Measurements from ENCODE around the gene BLID. TPM values are rescaled to one million over a fixed set of nuclear protein-coding genes. Genes with fewer than 3 reads are reported as not detected.

The BLID gene
- total RNA-seq, 4 donors from 2014 or later = not detected

DNA sequence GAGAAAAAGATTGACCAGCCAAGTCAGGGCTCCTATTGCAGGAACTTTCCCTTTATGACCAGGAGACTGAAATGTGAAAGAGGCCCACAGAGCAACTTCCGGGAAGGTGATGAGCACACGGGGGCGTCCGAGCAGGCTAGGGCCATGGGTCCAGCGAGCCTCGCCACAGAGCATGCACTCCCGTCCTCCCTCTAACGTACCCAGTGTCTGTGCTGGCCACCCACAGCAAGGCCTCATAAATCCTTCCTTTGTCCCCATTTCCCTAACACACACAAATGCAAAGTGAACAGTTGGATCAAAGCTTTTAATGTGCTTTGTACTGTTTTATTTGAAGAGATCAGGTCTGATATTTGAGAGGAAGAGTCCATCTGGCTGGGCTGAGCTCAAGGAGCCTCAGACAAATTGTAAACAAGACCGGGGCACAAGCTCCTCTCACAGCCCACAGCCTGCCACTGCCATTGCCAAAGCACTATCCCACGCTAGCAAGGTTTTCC is 44.3 kb downstream of the BLID start:
- H3K4me3 ChIP-seq = no peak overlapping the region
- no peaks in the 10 kb centered on the region for H3K36me3 ChIP-seq
- no peaks in the 10 kb centered on the region for H3K9me3 ChIP-seq
- H3K4me1 ChIP-seq = no peaks in the 10 kb centered on the region
- 89% methylated on average over 10 of the region's 10 CpGs for WGBS
- TF ChIP-seq EP300 (IDR thresholded peaks at IDR 0.05) (no peak), POLR2AphosphoS5 (IDR thresholded peaks at IDR 0.05) (no peak), POLR2A (IDR thresholded peaks at IDR 0.05) (no peak)
- DNase-seq (ENCODE audit: low spot score in 2 of 2) = no peak
- no peak overlapping the region for H3K27ac ChIP-seq
- no peaks in the 10 kb centered on the region for H3K27me3 ChIP-seq

DNA sequence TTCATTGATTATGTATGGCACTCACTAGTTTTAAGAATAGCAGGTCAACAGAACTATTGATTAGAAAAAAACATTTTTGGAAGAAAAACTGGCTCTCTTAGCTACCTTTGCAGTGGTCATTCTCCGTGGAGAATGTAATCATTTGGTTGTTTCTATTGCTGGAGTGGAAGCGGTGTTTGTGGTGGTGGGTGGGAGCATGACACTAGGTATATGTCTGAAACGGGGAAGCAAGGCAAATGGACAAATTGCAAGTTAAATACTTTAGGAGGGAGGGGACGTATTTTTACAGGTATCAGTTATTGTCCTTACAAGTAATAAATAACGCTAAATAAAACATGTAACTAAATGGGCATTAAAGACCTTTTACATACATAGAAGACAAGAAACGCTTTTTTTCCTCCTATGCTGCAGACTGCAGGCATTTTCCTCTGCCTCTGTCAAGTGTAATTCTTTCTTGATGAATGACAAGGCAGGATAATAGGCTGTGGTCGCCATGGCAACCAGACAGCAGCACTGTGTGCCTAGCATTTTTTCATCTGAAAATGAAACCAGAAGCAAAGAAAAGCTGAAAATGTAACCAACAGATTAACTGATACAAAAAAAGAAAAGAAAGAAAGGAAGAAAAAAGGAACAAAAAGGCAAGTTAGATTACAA is 46.2 kb downstream of the BLID start:
- TF ChIP-seq EP300 (IDR thresholded peaks at IDR 0.05) (no peak), POLR2A (IDR thresholded peaks at IDR 0.05) (no peak), POLR2AphosphoS5 (IDR thresholded peaks at IDR 0.05) (no peak)
- TF ChIP-seq, protein P1, sequence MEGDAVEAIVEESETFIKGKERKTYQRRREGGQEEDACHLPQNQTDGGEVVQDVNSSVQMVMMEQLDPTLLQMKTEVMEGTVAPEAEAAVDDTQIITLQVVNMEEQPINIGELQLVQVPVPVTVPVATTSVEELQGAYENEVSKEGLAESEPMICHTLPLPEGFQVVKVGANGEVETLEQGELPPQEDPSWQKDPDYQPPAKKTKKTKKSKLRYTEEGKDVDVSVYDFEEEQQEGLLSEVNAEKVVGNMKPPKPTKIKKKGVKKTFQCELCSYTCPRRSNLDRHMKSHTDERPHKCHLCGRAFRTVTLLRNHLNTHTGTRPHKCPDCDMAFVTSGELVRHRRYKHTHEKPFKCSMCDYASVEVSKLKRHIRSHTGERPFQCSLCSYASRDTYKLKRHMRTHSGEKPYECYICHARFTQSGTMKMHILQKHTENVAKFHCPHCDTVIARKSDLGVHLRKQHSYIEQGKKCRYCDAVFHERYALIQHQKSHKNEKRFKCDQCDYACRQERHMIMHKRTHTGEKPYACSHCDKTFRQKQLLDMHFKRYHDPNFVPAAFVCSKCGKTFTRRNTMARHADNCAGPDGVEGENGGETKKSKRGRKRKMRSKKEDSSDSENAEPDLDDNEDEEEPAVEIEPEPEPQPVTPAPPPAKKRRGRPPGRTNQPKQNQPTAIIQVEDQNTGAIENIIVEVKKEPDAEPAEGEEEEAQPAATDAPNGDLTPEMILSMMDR (IDR thresholded peaks at IDR 0.05) = no peak
- Histone ChIP-seq H3K36me3 (no peaks in the 10 kb centered on the region), H3K27me3 (peaks cover 6% of the 10 kb centered on the region), H3K9me3 (no peaks in the 10 kb centered on the region), H3K4me1 (no peaks in the 10 kb centered on the region), H3K4me3 (no peak overlapping the region), H3K27ac (no peak overlapping the region)
- peak in 1 of 2 donors; percentile 71 for DNase-seq (ENCODE audit: low spot score in 2 of 2)
- WGBS = 41% methylated on average over 7 of the region's 7 CpGs

DNA sequence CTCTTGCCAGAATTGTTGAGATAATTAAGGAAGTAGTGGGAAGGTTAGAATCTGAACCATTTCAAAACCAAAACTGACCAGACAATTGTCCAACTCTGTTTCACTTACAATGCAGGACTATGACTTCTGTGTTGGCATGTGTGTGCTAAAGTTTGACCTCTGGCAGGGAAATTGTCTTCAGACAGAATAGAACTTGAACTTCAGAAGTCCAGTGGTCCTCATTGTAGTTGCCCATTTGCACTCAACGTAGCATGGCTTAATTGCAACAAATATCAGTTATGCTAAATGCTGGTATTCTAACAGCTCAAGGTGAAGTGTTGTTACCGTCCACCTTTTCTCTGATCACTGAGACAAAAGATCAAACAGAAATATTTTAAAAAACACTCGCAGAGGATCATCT is 47.2 kb downstream of the BLID start:
- Histone ChIP-seq H3K4me1 (no peaks in the 10 kb centered on the region), H3K4me3 (no peak overlapping the region), H3K36me3 (no peaks in the 10 kb centered on the region), H3K27ac (no peak overlapping the region), H3K27me3 (peaks cover 6% of the 10 kb centered on the region), H3K9me3 (no peaks in the 10 kb centered on the region)
- TF ChIP-seq EP300 (IDR thresholded peaks at IDR 0.05) (no peak), POLR2AphosphoS5 (IDR thresholded peaks at IDR 0.05) (no peak), POLR2A (IDR thresholded peaks at IDR 0.05) (no peak)
- TF ChIP-seq, protein P1 (IDR thresholded peaks at IDR 0.05) = no peak
- DNase-seq (ENCODE audit: low spot score in 2 of 2) = no peak
- 75% methylated on average over 3 of the region's 3 CpGs for WGBS

DNA sequence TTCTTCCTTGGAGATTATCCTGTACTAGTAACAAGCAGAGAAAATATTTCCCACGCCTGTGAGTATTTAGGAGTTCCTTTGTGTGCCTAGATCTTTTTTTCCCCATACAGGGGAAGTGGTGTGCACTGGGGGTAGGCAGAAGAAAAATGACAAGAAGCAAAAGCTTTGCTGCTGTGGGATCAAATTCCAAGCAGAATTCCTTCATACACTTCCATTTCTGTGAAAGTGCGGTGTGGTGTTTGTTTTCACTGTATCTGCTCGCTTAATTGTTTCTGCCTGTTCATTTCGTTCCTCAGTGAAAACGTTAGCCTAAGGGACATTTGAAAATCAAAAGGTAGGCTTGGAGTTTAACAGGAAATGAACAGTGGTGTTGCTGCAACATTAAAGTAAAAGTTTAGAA is 47.9 kb downstream of the BLID start:
- TF ChIP-seq, protein P1 (IDR thresholded peaks at IDR 0.05) = no peak
- no peak for TF ChIP-seq POLR2A (IDR thresholded peaks at IDR 0.05)
- TF ChIP-seq EP300 (IDR thresholded peaks at IDR 0.05) = no peak
- TF ChIP-seq POLR2AphosphoS5 (IDR thresholded peaks at IDR 0.05) = no peak
- no peaks in the 10 kb centered on the region for H3K4me1 ChIP-seq
- no peak overlapping the region for H3K4me3 ChIP-seq
- no peak overlapping the region for H3K27ac ChIP-seq
- no peak for DNase-seq (ENCODE audit: low spot score in 2 of 2)
- no peaks in the 10 kb centered on the region for H3K9me3 ChIP-seq
- H3K27me3 ChIP-seq = peaks cover 6% of the 10 kb centered on the region
- 34% methylated on average over 5 of the region's 5 CpGs for WGBS
- H3K36me3 ChIP-seq = no peaks in the 10 kb centered on the region

Data from suprapubic skin (tissue), 4 donors.